Neural crest cell (in vitro differentiated cells): ENCODE measurements around the gene ZNF717. TPM values are rescaled to one million over a fixed set of nuclear protein-coding genes. Genes with fewer than 3 reads are reported as not detected.
"Not testable (repeated sequence)": the region's sequence is repeated elsewhere in the genome, so short reads cannot be mapped to it uniquely, and the experiment has no call there.

Experiments
- DNase-seq: peaks from one replicate; pipeline ENCODE4 v3.0.0; 2021; ENCODE audit warnings: low read depth, mixed read lengths, low spot score
- H3K27ac Mint-ChIP-seq: one replicate; pipeline ENCODE4 v1.8.0; 2021; ENCODE audit warnings: mild to moderate bottlenecking, mixed read lengths; ENCODE audit not compliant: unreplicated experiment
- H3K27me3 Mint-ChIP-seq: 2 replicates; pipeline ENCODE4 v1.8.0; 2021; ENCODE audit warnings: low read depth, mild to moderate bottlenecking, mixed read lengths
- H3K36me3 Mint-ChIP-seq: 2 replicates; pipeline ENCODE4 v1.8.0; 2021; ENCODE audit warnings: low read depth, mild to moderate bottlenecking, mixed read lengths
- H3K4me1 Mint-ChIP-seq: 2 replicates; pipeline ENCODE4 v1.8.0; 2021; ENCODE audit warnings: mixed read lengths
- H3K4me3 Mint-ChIP-seq: one replicate; pipeline ENCODE4 v1.8.0; 2021; ENCODE audit warnings: mild to moderate bottlenecking, mixed read lengths
- H3K9me3 Mint-ChIP-seq: 2 replicates; pipeline ENCODE4 v1.8.0; 2021; ENCODE audit warnings: mixed read lengths
- CTCF ChIP-seq: fragments of 200-600 bp; sonication (generic); conservative IDR thresholded peaks from 2 replicates; pipeline ENCODE4 v1.5.0; 2021; ENCODE audit warnings: antibody characterized with exemption, mild to moderate bottlenecking
- total RNA-seq: library from RNA; stranded (reverse); gene quantifications from 2 replicates; pipeline ENCODE4 v1.2.1, GENCODE V29; 2021

The ZNF717 gene
- total RNA-seq, 1 donor from 2014 or later, result 11.2 TPM

- Mint-ChIP-seq H3K9me3 (peaks cover 13% of the 10 kb centered on the region), H3K27ac (no peak overlapping the region), H3K27me3 (no peaks in the 10 kb centered on the region), H3K36me3 (peaks cover 55% of the 10 kb centered on the region), H3K4me3 (no peak overlapping the region), H3K4me1 (no peaks in the 10 kb centered on the region)
- no peak for TF ChIP-seq CTCF
- no peak for DNase-seq
Measured at GRCh38 chr3:75781079-75781745, 4.1 kb downstream of the ZNF717 start.

GRCh38 chr3:75777742-75778141 is 7.6 kb downstream of the ZNF717 start:
- not testable (repeated sequence) for H3K9me3 Mint-ChIP-seq, H3K27me3 Mint-ChIP-seq, DNase-seq, H3K27ac Mint-ChIP-seq, H3K4me1 Mint-ChIP-seq, H3K4me3 Mint-ChIP-seq
- peaks cover 49% of the 10 kb centered on the region for H3K36me3 Mint-ChIP-seq

- H3K27me3 Mint-ChIP-seq, H3K27ac Mint-ChIP-seq, H3K4me1 Mint-ChIP-seq, DNase-seq, H3K4me3 Mint-ChIP-seq, H3K9me3 Mint-ChIP-seq: not testable (repeated sequence)
- H3K36me3 Mint-ChIP-seq, result peaks cover 32% of the 10 kb centered on the region
Measured at GRCh38 chr3:75771631-75772030, 13.7 kb downstream of the ZNF717 start.

GRCh38 chr3:75768303-75769017 is 16.9 kb downstream of the ZNF717 start:
- H3K9me3 Mint-ChIP-seq, result peaks cover 12% of the 10 kb centered on the region

GRCh38 chr3:75737831-75738493 is 47.4 kb downstream of the ZNF717 start:
- Mint-ChIP-seq H3K9me3 (peaks cover 24% of the 10 kb centered on the region), H3K27me3 (no peaks in the 10 kb centered on the region), H3K4me1 (no peaks in the 10 kb centered on the region), H3K36me3 (peaks cover 67% of the 10 kb centered on the region), H3K27ac (no peak overlapping the region), H3K4me3 (no peak overlapping the region)
- no peak for TF ChIP-seq CTCF
- DNase-seq, result no peak

More at GRCh38 chr3:75768303-75769017, 16.9 kb downstream of the ZNF717 start:
- no peak overlapping the region for H3K27ac Mint-ChIP-seq
- H3K36me3 Mint-ChIP-seq, result peaks cover 45% of the 10 kb centered on the region
- no peaks in the 10 kb centered on the region for H3K4me1 Mint-ChIP-seq
- no peak for DNase-seq
- TF ChIP-seq CTCF, result no peak
- H3K4me3 Mint-ChIP-seq, result no peak overlapping the region
- no peaks in the 10 kb centered on the region for H3K27me3 Mint-ChIP-seq

GRCh38 chr3:75727985-75728384 is 57.4 kb downstream of the ZNF717 start:
- Mint-ChIP-seq H3K4me1 (no peaks in the 10 kb centered on the region), H3K27ac (no peak overlapping the region), H3K36me3 (peaks cover 67% of the 10 kb centered on the region), H3K27me3 (no peaks in the 10 kb centered on the region), H3K9me3 (peaks cover 36% of the 10 kb centered on the region), H3K4me3 (no peak overlapping the region)
- no peak for TF ChIP-seq CTCF
- DNase-seq, result no peak
